Tibial nerve (tissue), 4 donors: ENCODE measurements around the gene ARSB. TPM values are rescaled to one million over a fixed set of nuclear protein-coding genes. Genes with fewer than 3 reads are reported as not detected.

Experiments used
- DNase-seq, 2 donors: peaks; one replicate each; pipeline ENCODE4 v3.0.0-alpha.2; 2019; ENCODE audit warnings: low spot score in 2 of 2
- H3K27ac ChIP-seq, 4 donors: fragments of 200-600 bp; sonication (generic) in 3 of 4; one replicate each; pipeline ENCODE4 v1.5.1; 2017 to 2019; ENCODE audit warnings: mild to moderate bottlenecking in 1 of 4
- H3K27me3 ChIP-seq, 2 donors: fragments of 200-600 bp; sonication (generic) in 1 of 2; one replicate each; pipeline versions ENCODE4 v1.5.1 to v1.6.0; 2017 to 2019
- H3K36me3 ChIP-seq, 3 donors: fragments of 200-600 bp; sonication (generic); one replicate each; pipeline ENCODE4 v1.5.1; 2018 to 2019
- H3K4me1 ChIP-seq, 4 donors: fragments of 200-600 bp; sonication (generic) in 3 of 4; one replicate each; pipeline ENCODE4 v1.5.1; 2017 to 2019
- H3K4me3 ChIP-seq, 4 donors: fragments of 200-600 bp; sonication (generic) in 3 of 4; one replicate each; pipeline ENCODE4 v1.5.1; 2017 to 2019; ENCODE audit warnings: mild to moderate bottlenecking in 1 of 4, moderate library complexity in 1 of 4
- H3K9me3 ChIP-seq, 4 donors: fragments of 200-600 bp; sonication (generic) in 3 of 4; one replicate each; pipeline ENCODE4 v1.5.1; 2017 to 2019
- CTCF ChIP-seq, 5 experiments: fragments of 200-600 bp in 3 of 5; fragments of 450-650 bp in 2 of 5; sonication (generic) in 3 of 5; IDR thresholded peaks; one replicate each; pipeline ENCODE4 v1.5.1; 2016 to 2019; ENCODE audit warnings: antibody characterized with exemption in 5 of 5, mild to moderate bottlenecking in 3 of 5, moderate library complexity in 2 of 5
- EP300 ChIP-seq, 2 donors: sonication (generic); formaldehyde crosslinking; IDR thresholded peaks; one replicate each; pipeline ENCODE4 v1.6.1; 2017; ENCODE audit warnings: antibody characterized with exemption in 2 of 2, mild to moderate bottlenecking in 1 of 2
- POLR2A ChIP-seq, 2 donors: fragments of 450-650 bp; IDR thresholded peaks; one replicate each; pipeline ENCODE4 v1.6.1; 2017; ENCODE audit warnings: antibody characterized with exemption in 2 of 2, mild to moderate bottlenecking in 2 of 2, moderate library complexity in 2 of 2
- WGBS, 2 donors: methylation state at CpG; one replicate each; pipeline ENCODE4 v1.1.5; 2018; 5-methylcytosine and 5-hydroxymethylcytosine counted together
- total RNA-seq, 4 donors: library from RNA; depleted of rRNA; stranded (reverse); fragments of >200 nt; gene quantifications; one replicate each; pipeline ENCODE4 v1.1.0, GENCODE V29; 2016

Gene ARSB
- total RNA-seq, 4 donors from 2014 or later, result 8.3 to 19.8 (median 15.5) TPM

GRCh38 chr5:78797936-78798672 lies 187.0 kb downstream of the ARSB start:
- Histone ChIP-seq H3K27me3 (no peaks in the 10 kb centered on the region), H3K27ac (no peak overlapping the region), H3K36me3 (peaks cover 0 to 4% (median 0%) of the 10 kb centered on the region in 3 donors), H3K4me1 (no peaks in the 10 kb centered on the region), H3K4me3 (no peak overlapping the region), H3K9me3 (no peaks in the 10 kb centered on the region)
- DNase-seq, result no peak
- no peak for TF ChIP-seq POLR2A (IDR thresholded peaks at IDR 0.05)
- no peak for TF ChIP-seq EP300 (IDR thresholded peaks at IDR 0.05)
- TF ChIP-seq CTCF (IDR thresholded peaks at IDR 0.05), result no peak
- WGBS, 2 donors, result 73 to 78% methylated on average over 8 of the region's 8 CpGs

GRCh38 chr5:78795757-78796156 lies 189.4 kb downstream of the ARSB start:
- no peak for TF ChIP-seq POLR2A (IDR thresholded peaks at IDR 0.05)
- no peak for TF ChIP-seq CTCF (IDR thresholded peaks at IDR 0.05)
- no peak for TF ChIP-seq EP300 (IDR thresholded peaks at IDR 0.05)
- Histone ChIP-seq H3K9me3 (no peaks in the 10 kb centered on the region), H3K36me3 (no peaks in the 10 kb centered on the region), H3K4me3 (no peak overlapping the region), H3K27me3 (no peaks in the 10 kb centered on the region), H3K4me1 (no peaks in the 10 kb centered on the region), H3K27ac (no peak overlapping the region)
- DNase-seq, result no peak
- WGBS, 2 donors, result 80 to 86% methylated on average over 2 of the region's 2 CpGs

- Histone ChIP-seq H3K9me3 (no peaks in the 10 kb centered on the region), H3K4me1 (no peaks in the 10 kb centered on the region), H3K27me3 (no peaks in the 10 kb centered on the region), H3K4me3 (no peak overlapping the region), H3K36me3 (no peaks in the 10 kb centered on the region), H3K27ac (no peak overlapping the region)
- TF ChIP-seq EP300 (IDR thresholded peaks at IDR 0.05) (no peak), CTCF (IDR thresholded peaks at IDR 0.05) (no peak), POLR2A (IDR thresholded peaks at IDR 0.05) (no peak)
- 76 to 85% methylated on average over 1 of the region's 1 CpG for WGBS, 2 donors
- no peak for DNase-seq
Observed at GRCh38 chr5:78794693-78795215, 190.4 kb downstream of the ARSB start.

GRCh38 chr5:78793907-78794662 lies 191.0 kb downstream of the ARSB start:
- Histone ChIP-seq H3K9me3 (no peaks in the 10 kb centered on the region), H3K27ac (no peak overlapping the region), H3K36me3 (no peaks in the 10 kb centered on the region), H3K4me1 (no peaks in the 10 kb centered on the region), H3K27me3 (no peaks in the 10 kb centered on the region), H3K4me3 (no peak overlapping the region)
- no peak for DNase-seq
- TF ChIP-seq POLR2A (IDR thresholded peaks at IDR 0.05) (no peak), EP300 (IDR thresholded peaks at IDR 0.05) (no peak), CTCF (IDR thresholded peaks at IDR 0.05) (no peak)
- 83 to 87% methylated on average over 7 of the region's 7 CpGs for WGBS, 2 donors
